ENCODE results near the gene KIF3A.

KIF3A gene

DNA sequence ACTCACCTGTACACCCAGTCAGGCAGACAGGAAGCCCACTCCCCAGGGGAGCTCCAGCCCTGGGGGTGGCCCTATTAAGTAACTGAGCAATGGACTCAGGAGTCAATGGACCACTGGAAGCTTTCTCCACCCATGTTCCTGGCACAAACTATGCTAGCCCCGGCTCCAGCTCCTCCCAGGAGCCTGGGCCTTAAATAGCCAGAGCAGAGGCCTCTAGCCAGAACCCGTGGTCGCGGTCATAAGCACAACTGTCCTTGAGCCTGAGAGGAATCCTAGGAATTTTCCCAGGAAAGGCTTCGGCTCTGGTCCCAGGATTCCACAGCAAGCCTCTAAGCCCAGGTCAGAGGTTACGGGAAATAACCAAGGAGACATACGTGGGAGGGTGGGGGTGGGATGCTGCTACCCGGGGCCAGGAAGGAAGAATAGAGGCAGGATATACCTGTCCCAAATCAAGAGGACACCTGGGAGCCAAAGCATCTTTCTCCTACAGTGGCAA is 34.2 kb upstream of the KIF3A start:
- no peak for DNase-seq (ENCODE audit: extremely low read depth in 1 of 2, low read depth in 1 of 2)

DNA sequence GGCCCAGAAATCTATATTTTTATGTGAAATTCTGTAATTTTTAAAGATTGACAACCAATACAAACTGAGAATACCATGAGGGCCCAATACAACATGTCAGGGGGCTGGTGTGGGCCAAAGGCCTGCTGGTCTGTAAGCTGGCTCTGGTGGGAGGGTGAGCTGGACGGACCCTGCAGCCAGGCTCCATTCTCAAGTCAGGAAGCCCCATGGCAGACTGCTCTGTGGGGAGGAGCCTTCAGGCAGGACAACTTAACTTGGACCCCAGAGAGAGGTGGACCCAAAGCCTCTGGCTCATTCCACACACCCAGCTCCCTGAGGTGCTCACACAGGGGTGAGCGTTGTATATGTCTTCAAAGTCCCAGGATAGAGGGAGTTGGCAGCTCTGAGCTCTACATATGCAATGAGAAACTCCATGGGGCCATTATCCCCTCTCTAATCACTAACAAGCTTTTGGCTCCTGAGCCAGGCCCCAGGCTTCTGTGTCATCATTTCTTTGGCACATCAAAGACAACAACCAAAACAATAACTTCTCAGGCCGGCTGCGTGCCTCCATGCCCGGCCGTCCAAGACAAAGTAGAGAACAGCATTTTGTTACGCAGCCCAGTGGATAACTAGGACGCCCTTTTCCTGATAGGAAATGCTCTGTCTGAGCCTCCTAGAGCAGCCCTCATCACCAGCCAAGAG is 33.3 kb upstream of the KIF3A start:
- DNase-seq (ENCODE audit: extremely low read depth in 1 of 2, low read depth in 1 of 2) = no peak

DNA sequence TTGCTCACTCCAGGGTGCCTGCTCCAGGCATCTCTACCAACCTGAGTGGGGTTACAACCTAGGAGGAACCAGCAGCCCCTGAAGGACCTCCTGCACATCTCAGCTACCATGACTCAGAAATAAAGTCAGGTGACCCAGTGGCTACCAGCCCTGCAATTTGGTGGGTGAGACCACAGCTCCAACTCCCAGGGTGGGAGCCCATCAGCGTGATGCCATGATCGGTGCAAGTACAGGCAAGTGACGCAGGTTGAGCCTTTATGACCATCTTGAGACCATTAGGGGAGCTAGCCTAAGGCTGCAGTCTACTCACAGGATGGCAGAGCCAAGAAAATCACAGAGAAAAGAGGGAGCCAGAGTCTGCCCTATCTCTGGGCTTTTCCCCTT is 31.1 kb upstream of the KIF3A start:
- no peak for DNase-seq (ENCODE audit: extremely low read depth in 1 of 2, low read depth in 1 of 2)

DNA sequence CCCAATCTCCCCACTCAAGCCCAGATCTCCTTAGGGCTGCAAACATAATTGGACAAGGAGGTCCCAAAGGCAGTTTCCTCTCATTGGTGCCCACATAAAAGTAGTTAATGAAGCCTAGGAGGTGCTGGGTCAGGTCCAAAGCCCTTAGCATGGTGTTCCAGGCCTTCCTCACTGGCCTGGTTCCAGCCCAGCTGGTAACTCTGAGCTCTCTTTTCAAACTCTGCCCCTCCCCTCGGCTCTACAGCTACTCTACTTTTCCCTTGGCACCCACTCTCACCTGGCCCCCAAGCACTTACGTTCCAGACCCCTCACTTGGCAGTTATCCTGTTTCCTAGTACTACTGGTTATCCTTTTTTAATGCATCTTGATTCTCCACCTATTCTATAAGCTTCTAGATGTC is 29.8 kb upstream of the KIF3A start:
- no peak for DNase-seq (ENCODE audit: extremely low read depth in 1 of 2, low read depth in 1 of 2)

DNA sequence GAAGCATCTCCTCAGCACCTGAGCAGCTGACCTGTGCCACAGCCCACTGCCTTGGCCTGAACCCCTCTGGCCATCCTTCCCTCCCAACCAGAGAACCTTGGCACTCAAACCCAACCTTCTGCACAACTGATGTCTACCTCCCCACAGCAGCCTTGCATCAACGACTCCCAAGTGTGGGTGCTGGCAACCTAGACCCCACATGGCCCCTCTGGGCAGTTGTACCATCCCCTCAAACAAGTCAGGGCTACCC is 29.4 kb upstream of the KIF3A start:
- no peak for DNase-seq (ENCODE audit: extremely low read depth in 1 of 2, low read depth in 1 of 2)

DNA sequence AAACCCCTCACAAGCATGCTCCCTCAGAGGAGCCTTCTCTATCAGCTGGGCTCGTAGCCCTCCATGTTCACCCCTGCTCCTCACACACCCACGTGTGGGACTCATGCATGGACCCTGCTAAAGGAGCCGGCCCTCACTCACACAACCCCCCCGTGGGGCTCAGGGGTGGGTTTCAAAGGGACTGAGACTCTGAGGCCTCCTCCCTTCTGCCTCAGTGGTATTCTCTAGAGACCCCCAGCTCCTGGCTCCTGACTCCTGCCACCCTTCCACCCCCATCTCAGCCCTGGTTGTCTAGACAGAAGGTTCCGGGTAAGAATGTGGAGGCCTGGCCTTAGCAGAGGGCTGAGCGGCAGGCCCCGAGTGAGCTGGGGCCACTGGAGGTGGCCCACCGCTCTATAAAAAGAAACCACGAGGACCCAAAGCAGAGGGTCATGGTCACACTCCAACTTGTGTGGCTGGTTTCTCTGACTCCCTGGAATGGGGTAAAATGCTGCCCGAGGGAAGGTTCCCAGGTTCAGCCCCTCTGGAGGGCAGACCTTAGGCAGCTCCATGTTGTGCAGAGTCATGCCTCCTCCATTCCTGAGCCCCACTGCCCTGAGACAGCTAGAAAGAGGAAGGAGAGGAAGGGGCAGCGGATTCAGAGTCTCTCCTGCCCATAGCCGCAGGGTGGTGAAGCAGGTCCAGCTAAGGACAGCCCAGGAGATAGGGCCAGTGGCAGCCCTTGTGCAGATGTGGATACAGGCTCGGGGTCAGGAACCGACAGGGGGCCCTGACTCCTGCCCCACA is 28.9 kb upstream of the KIF3A start:
- no peak for DNase-seq (ENCODE audit: extremely low read depth in 1 of 2, low read depth in 1 of 2)

DNA sequence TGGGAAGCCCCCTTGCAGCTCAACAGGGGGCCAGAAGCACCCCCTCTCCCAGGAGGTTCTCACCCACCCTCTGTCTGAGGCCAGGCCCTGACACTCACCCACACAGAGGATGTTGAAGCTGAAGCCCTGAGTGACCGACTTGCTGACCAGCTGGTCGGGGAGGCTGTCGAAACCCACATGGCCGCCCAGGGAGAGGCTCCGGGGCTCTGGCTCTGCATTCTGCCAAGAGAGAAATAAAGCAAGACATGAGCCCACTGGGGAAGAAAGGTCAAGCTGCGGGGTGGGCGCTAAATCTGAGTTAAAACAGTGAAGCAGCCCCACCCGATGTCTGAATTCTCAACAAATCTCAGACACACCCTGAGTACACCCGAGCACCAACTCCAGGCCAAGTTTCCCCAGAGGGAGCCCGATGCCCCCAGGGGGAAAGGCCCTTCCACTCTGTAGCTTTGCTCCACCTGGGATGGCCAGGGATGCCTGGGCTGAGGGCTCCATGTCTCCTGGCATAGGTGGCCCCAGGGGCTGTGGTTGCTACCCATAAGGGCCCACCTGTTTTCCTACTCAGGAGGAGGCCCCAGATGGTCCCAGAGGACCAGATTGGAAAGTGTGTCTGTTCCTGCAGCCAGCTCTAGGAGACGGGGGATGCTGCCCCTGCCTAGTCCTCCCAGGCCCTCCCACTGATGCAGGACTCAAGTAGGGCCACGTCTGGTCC is 28.1 kb upstream of the KIF3A start:
- DNase-seq (ENCODE audit: extremely low read depth in 1 of 2, low read depth in 1 of 2) = no peak

DNA sequence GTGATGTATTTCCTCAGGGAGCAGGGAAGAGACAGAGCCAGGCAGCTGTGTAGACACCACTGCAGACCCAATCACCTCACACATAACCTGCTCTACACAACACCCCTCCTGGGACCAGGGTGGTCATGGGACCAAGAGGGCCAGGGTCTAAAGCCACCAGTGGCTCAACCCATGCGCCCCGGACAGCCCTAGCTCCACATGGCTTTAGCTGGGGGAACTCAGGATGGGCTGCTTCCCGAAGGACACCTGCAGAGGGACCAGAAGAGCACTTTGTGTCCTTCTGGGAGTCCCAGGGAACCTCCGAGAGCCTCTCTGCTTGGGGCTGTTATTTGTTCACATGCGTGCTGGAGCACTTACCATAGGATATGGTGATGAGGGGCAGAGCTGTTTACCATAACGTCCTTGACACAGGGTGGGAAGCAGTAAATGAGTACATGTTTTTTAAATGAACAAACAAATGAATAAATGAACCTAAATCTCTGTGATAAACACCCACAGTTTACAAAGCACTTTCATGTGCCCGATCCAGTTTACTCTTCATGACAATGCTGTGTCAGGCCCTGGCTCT is 27.4 kb upstream of the KIF3A start:
- no peak for DNase-seq (ENCODE audit: extremely low read depth in 1 of 2, low read depth in 1 of 2)

DNA sequence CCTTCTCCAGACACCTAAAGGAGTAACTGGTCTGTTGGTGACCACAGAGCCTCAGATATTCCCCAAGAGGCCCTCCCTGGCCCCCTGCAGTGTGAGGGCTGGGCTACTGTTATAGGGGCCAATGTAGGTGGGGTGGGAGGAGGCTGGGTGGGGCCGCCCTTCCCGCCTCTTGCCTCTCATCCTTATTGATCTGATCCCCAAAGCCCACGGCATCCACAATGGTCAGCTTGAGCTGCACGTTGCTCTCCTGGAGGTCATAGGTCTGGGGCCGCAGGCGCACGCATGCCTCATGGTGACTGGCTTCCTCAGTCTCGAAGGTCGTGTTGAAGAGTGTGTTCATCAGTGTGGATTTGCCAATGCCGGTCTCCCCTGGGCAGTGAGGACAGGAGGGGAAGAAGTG is 26.7 kb upstream of the KIF3A start:
- DNase-seq (ENCODE audit: extremely low read depth in 1 of 2, low read depth in 1 of 2) = no peak

DNA sequence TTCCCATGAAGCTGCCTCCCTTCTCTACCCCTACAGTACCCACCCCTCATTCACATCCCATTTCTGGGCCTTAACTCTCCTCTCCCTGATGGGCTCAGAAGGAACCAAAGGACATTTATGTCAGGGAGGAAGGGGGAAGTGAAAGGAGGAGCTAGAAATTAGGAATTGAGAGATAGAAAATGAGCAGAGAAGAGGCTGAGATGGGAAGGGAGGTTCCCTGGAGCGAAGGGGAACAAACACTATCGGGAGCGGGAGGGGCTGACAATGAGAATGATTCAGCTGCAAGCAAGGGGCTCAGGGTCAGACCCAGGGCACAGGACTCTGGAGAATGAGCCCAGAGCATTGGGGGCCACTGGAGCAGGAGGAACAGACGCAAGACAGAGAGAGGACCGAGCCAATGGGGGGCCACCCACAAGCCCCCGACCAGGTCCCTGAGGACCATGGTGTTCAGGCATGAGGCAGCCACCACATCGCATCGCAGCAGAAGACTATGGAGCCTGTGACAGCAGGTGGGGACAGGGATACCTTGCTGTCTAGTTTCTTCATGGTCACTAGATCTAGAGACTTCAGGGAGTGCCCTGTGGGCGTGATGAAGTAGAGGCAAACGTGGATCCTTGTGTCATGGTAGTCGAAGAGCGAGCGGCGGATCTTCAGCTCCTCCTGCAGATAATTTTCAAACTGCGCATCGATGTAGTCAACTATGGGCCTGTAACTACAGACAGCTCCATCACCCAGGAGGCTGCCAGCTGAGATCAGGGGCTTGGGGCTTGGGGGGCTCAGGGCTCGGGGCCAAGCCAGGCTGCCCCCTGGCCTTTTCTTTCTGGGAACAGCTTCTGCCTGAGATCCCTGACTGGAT is 26.1 kb upstream of the KIF3A start:
- DNase-seq (ENCODE audit: extremely low read depth in 1 of 2, low read depth in 1 of 2) = no peak

DNA sequence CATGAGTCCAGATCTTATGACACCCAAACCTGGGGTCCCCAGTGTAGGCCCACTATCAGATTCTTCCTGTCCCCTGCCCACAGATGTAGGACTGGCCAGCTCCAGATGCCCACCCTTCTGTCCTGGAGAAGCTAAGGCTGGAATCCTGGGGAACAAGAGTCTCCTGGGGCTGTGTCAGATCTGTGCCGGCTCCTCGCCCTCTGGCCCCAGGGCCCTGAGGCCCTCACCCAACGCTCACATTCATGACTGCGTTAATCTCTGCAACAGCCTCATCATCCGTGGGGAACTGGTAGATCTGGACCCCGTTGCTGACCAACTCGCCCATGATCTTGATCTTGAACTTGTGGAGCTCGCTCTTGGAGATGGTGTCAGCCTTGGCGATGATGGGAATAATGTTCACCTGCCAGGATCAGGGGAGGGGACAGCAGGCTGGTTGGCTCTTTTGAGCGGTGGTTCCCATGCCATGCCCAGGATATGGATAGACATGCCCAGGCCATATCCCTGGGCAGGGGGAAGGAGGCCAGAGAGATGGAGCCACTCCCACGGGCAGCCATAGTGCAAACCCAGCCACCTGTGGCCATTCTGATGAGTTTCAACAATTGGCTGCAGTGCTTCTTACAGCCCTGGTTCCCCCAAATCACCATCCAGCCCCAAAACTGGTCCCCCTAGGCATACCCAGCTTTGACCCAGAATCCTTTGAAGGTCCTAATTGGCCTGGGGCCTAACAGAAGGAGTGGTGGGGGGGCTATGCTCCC is 25.1 kb upstream of the KIF3A start:
- no peak for DNase-seq (ENCODE audit: extremely low read depth in 1 of 2, low read depth in 1 of 2)

DNA sequence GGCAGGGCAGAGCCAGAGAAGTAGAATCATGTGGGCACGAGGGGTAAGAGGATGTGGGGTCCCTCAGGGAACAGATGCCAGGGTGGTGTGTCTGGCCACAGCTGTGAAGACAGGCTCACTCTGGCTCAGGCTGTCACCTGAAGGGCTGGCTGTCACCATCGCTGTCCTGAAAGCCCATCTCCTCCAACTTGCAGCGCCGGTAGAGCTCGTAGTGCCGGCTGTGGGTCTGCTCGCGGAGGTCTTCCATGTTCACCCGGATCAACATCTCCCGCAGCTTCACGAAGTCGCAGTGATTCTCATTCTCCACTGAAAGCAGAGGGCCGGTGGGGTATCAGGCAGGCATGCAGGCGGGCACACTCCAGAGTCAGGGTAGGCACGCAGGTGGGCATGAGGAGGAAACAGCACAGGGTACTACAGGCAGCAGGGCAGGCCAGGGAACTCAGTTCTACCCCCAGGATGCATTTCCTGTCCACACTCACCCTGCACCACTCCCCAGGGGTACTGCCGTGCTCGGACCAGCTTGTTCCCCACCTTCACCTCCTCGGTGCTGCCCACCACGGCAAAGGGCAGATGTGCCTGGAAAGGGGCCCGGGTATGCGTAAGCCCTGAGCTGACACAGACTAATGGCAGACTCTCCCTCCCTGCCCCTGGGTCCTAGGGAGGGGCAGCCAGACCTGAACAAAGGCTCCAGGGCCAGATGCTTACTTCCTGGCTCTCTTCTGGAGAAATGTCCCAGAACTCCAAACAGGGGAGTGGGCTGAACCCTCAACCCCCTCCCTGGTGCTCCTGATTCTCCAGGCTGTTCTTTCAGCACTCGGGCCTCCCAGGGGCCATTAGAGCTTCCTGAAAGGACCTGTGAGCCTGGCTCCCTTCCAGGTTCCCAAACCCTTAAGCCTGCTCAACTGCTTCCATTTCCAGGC is 24.2 kb upstream of the KIF3A start:
- DNase-seq (ENCODE audit: extremely low read depth in 1 of 2, low read depth in 1 of 2) = no peak

DNA sequence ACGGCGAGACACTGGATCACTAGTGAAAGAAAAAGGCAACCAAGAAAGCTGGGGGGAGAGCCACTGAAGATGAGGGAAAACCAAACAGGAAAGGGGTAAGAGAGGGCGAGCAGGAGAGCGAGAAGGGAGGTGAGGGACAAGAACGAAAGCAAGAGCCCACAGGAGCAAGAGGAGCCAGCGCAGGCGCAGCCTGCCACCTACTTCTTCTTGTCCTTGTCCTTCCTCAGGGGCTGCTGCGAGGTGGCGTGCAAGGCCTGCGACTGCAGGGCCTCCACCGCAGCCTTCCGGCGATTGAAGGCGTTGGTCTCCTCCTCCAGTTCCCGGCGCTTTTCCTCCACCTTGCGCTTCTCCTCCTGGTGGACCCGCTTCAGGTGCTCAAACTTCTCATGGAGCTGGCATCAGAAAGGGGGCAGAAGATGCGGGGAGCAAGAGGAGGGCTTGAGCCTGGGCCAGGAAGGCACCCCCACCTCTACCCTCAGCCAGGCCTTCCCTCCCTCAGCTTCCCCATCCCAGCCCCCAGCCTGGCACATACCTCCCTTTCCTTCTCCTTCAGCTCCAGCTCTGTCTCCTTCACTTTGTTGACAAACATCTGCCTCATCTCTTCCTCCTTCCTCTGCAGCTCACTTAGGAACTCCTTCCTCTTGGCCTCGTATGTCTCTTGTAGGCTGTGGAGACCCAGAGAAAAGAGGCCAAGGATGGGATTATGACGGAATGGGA is 23.4 kb upstream of the KIF3A start:
- DNase-seq (ENCODE audit: extremely low read depth in 1 of 2, low read depth in 1 of 2) = no peak

DNA sequence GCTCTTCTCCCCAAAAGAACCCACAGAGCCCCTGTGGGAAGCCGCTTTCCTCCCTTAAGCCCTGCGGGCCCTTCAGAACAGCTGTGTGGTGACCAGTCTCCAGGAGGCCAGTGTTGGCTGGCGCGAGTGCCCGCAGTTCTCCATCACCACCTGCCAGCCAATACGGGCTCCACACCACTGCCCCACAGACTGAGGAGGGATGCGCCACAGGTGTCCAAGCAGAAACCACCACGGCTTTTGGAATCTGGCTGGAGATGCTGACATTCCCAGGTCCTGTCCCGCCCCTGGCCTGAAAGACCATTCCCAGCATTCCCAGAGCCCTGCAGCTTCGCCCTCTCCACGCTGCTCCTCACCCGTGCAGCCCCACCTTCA is 22.7 kb upstream of the KIF3A start:
- DNase-seq (ENCODE audit: extremely low read depth in 1 of 2, low read depth in 1 of 2) = no peak

DNA sequence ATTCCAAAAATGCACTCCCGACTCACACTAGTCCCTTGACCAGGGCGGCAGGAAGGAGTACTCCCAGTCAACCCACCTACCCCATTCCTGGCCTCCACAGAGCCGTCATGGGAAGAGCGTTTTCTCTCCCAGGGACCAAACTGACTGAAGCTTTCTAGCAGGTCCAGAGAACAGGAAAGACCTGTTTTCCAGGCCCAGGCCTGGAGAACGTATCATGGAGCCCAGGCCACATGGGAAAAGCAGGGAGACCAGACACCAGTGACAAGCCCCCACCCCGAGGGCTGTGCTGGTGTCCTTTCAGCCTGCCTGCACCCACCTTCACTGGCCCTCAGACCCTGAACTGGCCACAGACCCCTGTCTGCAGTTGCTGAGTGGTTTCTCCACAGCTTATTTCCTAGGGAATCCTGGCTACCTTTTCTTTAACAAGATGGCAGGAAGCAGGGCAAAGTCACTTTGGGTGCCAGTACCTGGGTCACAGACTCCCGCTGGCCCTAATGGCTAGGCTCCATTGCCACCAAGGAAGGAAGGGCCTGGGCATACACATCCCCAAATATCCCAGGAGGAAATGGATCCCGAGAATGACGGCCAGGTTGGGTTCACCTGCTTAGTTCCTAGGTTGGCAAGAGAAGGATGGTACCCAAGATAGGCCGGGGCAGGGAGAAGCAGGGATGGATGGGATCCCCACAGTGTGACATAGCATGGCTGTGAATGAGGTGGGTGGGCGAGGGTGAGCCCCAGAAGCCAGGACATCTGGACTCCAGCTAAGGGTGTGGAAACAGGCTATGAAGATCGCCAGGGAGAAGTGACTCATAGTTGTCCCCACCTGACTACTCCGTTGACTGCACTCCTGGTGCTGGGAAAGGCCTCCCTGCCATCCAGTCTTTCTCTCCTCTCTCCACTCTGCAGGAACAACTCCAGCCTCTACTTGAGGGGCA is 22.0 kb upstream of the KIF3A start:
- DNase-seq (ENCODE audit: extremely low read depth in 1 of 2, low read depth in 1 of 2) = no peak

DNA sequence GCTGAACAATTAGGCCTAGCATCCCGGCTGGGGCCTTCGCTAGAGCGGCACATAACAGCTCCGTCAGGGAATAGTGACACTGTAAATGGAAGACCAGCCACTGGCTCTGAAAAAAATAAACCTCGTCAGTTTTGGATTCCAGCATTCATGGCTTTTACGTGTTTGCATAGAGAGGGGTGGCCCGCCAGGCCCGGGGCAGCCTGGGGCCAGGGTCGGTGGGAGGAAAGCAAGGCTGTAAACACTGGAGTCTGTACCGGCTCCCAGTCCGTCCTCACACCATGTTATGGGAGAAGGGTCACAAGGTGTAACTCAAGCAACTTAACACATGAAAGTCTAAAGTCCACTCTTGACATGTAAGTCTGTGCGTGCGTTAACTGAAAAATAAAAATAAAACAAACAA is 21.1 kb upstream of the KIF3A start:
- DNase-seq (ENCODE audit: extremely low read depth in 1 of 2, low read depth in 1 of 2) = no peak

DNA sequence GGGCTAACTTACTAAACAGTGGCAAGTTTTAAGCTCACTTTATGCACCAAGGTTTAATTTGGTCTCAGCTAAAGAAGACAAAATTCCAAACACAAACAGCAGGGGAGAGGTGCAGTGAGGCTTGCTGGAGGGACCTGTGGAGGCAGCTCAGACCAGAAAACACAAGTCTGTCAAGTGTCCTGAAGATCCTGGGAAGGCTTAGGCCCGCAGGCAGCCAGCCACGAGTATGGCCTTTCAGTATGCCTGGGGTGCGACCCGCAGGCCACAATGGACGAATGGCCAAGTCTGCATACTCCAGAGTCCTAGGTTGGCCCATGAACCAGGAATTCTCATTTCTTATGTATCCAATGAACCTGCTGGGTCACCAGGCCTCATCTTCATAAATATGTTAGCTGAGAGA is 19.2 kb upstream of the KIF3A start:
- DNase-seq (ENCODE audit: extremely low read depth in 1 of 2, low read depth in 1 of 2) = no peak

DNA sequence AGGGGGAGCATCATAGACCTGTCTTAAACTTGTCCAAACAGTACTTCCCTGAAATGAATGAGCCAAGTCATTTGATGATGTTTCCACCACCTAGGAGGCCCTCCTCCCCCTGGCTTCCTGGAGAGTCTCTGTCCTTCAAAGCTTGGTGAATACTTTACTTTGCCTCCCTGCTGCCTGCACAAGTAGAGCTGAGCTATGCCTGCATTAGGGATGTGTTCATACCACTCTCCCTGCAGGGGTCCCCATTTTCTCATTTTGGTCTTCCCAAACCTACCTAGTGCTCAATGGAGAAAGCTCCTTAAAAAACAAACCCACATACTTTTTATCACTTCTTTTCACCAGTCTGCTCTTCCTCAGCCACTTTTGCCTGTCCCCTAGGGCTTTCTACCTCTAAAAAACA is 17.6 kb upstream of the KIF3A start:
- no peak for DNase-seq (ENCODE audit: extremely low read depth in 1 of 2, low read depth in 1 of 2)
